Left lung (tissue), 10 donors: ENCODE measurements around the gene PTBP2. TPM values are rescaled to one million over a fixed set of nuclear protein-coding genes. Genes with fewer than 3 reads are reported as not detected.
"Not testable (repeated sequence)": the region's sequence is repeated elsewhere in the genome, so short reads cannot be mapped to it uniquely, and the experiment has no call there.

Experiments
- ATAC-seq: fragments of 200-7000 bp; cut with Tn5 transposase; one replicate; pipeline ENCODE4 v1.9.1; 2020; ENCODE audit warnings: moderate library complexity
- DNase-seq, 4 donors: peaks; one replicate each; pipeline ENCODE4 v3.0.0-alpha.2; 2013 to 2020
- H3K27ac ChIP-seq, 2 donors: fragments of 200-600 bp; sonication (generic) in 1 of 2; one replicate each; pipeline versions ENCODE4 v1.5.0 to v1.8.0; 2020 to 2021
- H3K27me3 ChIP-seq, 2 donors: fragments of 200-600 bp; sonication (generic) in 1 of 2; one replicate each; pipeline versions ENCODE4 v1.5.0 to v1.8.0; 2020 to 2021
- H3K36me3 ChIP-seq, 2 donors: fragments of 200-600 bp; sonication (generic) in 1 of 2; one replicate each; pipeline versions ENCODE4 v1.5.0 to v1.8.0; 2020 to 2021
- H3K4me1 ChIP-seq, 2 donors: fragments of 200-600 bp; one replicate each; pipeline ENCODE4 v1.8.0; 2021
- H3K4me3 ChIP-seq, 2 donors: fragments of 200-600 bp; sonication (generic) in 1 of 2; one replicate each; pipeline versions ENCODE4 v1.5.0 to v1.8.0; 2020 to 2021; ENCODE audit warnings: mild to moderate bottlenecking in 1 of 2
- H3K9me3 ChIP-seq, 2 donors: fragments of 200-600 bp; sonication (generic) in 1 of 2; one replicate each; pipeline versions ENCODE4 v1.5.0 to v1.8.0; 2020 to 2021
- CTCF ChIP-seq, 2 donors: fragments of 200-600 bp; sonication (generic) in 1 of 2; IDR thresholded peaks; one replicate each; pipeline versions ENCODE4 v1.5.0 to v1.8.0; 2021; ENCODE audit warnings: antibody characterized with exemption in 2 of 2
- intact Hi-C, 2 donors: fragments of 100-400 bp; cut with DNase I; formaldehyde crosslinking; loops; one replicate each; pipeline versions ENCODE4 v1.11.2 to v1.14.2; 2022
- polyA plus RNA-seq, 6 donors: library from polyadenylated mRNA; unstranded; fragments of 120-200 nt; gene quantifications; one replicate each; pipeline ENCODE4 v1.2.1, GENCODE V29; 2013; ENCODE audit not compliant: insufficient read length in 6 of 6
- total RNA-seq, 2 donors: library from RNA; stranded (reverse); fragmentation: NEBNext Ultra II Directional; extraction: Animal tissue kit (Norgen Biotek cat#: 25700); gene quantifications; one replicate each; pipeline ENCODE4 v1.2.1, GENCODE V29; 2021
- donor health status: DM: no; HTN: yes; CAD: no.
- donor health status: DM: no; HTN: no; CAD: no.

Gene PTBP2
- total and polyA plus RNA-seq, 8 donors: 12.7 to 83.9 (median 55.1) TPM

DNA sequence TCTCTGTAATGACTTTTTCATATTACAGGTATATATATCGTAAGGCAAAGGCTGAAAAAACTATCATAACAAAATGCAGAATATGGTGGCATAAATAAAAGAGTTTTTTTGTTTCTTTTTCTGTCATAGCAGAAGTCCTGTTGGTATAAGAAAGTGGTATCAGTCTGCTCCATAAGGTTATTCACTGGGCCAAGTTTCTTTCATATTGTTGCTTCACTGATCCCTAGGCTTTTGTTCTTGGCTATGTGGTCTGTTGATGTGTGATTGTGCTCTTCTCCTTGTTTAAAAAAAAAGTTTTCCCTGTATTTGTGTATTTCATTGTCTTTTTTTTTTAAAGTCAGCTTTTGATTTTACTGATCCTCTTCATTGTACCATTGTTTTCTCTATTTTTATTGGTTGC, 26.0 kb downstream of the PTBP2 start:
- no peak overlapping the region for H3K4me3 ChIP-seq
- no peak for TF ChIP-seq CTCF (IDR thresholded peaks at IDR 0.05)
- H3K27me3 ChIP-seq: no peaks in the 10 kb centered on the region
- H3K36me3 ChIP-seq: peaks cover 0 to 21% of the 10 kb centered on the region in 2 donors
- H3K4me1 ChIP-seq: peaks cover 0 to 25% of the 10 kb centered on the region in 2 donors
- ATAC-seq (no peak), DNase-seq (no peak)
- H3K9me3 ChIP-seq: no peaks in the 10 kb centered on the region
- intact Hi-C loops: no loop called here
- H3K27ac ChIP-seq: no peak overlapping the region

DNA sequence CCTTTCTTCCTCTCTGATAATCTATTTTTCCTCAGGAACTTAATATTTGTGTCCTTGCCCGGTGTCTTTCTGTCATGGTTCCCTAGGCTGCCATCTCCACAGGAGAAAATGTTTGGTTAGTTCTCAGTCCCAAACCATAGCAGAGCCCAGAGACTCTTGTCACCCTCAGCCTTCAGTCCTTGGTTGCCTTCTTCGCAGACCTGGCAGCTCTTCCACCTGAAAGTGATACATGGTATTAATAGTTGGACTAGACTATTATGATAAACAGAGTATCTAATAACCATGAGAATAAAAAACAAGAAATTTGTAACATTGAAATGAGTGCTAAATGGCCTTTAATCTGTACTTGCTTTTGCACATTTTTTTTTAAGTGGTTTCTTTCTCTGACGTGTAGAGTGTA, 26.5 kb downstream of the PTBP2 start:
- no peaks in the 10 kb centered on the region for H3K9me3 ChIP-seq
- intact Hi-C loops: no loop called here
- peaks cover 0 to 26% of the 10 kb centered on the region in 2 donors for H3K36me3 ChIP-seq
- no peak overlapping the region for H3K27ac ChIP-seq
- no peak for ATAC-seq
- H3K4me1 ChIP-seq: peaks cover 0 to 25% of the 10 kb centered on the region in 2 donors
- no peak for TF ChIP-seq CTCF (IDR thresholded peaks at IDR 0.05)
- no peak for DNase-seq
- no peaks in the 10 kb centered on the region for H3K27me3 ChIP-seq
- no peak overlapping the region for H3K4me3 ChIP-seq

DNA sequence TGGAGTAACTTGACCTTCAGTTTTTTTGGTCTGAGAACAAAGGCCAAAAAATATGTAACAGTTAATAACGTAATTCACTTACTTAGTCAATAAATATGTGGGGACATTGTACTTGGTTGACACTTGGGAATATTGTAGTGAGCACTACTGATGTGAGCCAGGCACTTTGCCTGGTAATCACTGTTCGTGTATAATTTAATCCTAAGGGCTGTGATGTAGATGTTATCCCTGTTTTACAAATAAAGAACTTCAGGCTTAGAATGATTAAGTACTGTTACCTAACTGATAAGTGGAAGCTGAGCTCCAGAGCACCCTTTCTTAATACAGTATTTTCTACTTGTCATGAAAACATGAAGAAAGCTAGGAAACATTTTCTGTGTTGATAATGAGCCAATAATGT, 28.0 kb downstream of the PTBP2 start:
- intact Hi-C loops: no loop called here
- H3K27me3 ChIP-seq: no peaks in the 10 kb centered on the region
- TF ChIP-seq CTCF (IDR thresholded peaks at IDR 0.05): no peak
- no peak overlapping the region for H3K27ac ChIP-seq
- H3K4me3 ChIP-seq: no peak overlapping the region
- ATAC-seq (no peak), DNase-seq (no peak)
- no peaks in the 10 kb centered on the region for H3K9me3 ChIP-seq
- H3K4me1 ChIP-seq: peaks cover 0 to 25% of the 10 kb centered on the region in 2 donors
- H3K36me3 ChIP-seq: peaks cover 0 to 42% of the 10 kb centered on the region in 2 donors

DNA sequence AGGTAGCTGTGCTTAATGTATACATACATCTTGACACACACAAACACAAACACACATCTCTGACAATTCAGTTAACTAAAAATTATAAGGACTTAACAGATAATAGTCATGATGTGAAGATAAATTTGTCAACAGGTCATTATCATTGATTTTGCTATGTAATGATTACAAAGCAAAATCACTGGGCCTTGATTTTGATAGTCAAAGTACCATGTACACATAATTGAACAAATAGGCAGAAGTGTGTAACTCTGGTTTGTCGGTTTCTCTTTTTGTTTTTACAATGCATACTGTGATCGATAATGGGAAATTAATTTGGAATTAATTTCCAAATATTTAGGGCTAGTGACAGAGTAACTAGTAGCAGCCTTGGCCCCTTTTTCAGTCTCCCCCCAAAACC, 30.8 kb downstream of the PTBP2 start:
- Histone ChIP-seq H3K4me1 (peaks cover 0 to 13% of the 10 kb centered on the region in 2 donors), H3K36me3 (peaks cover 0 to 52% of the 10 kb centered on the region in 2 donors)
- intact Hi-C loops: no loop called here

DNA sequence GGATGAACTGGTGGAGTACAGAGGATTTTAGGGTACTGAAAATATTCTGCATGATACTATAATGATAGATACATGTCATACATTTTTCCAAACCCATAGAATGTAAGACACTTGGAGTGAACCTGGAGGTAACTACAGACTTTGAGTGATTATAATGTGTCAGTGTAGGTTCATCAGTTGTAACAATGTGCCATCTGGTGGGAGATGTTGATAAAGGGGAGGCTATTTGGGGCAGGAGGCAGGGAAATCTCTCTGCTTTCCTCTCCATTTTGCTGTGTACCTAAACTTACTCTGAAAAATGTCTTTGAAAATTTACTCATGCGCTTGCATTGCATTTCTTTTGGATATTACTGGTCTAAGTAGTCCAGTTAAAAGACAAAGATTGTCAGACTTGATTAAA, 35.2 kb downstream of the PTBP2 start:
- Histone ChIP-seq H3K27me3 (no peaks in the 10 kb centered on the region), H3K27ac (no peak overlapping the region), H3K9me3 (no peaks in the 10 kb centered on the region), H3K4me3 (no peak overlapping the region), H3K36me3 (peaks cover 0 to 46% of the 10 kb centered on the region in 2 donors), H3K4me1 (no peaks in the 10 kb centered on the region)
- TF ChIP-seq CTCF (IDR thresholded peaks at IDR 0.05): no peak
- intact Hi-C loops: no loop called here
- no peak for ATAC-seq
- no peak for DNase-seq

More for the DNA sequence above, 30.8 kb downstream of the PTBP2 start:
- ATAC-seq (no peak), DNase-seq (no peak)
- Histone ChIP-seq H3K27ac (no peak overlapping the region), H3K27me3 (no peaks in the 10 kb centered on the region), H3K4me3 (no peak overlapping the region), H3K9me3 (no peaks in the 10 kb centered on the region)
- no peak for TF ChIP-seq CTCF (IDR thresholded peaks at IDR 0.05)

- H3K4me3 ChIP-seq, H3K9me3 ChIP-seq, H3K4me1 ChIP-seq, ATAC-seq, intact Hi-C loops, H3K36me3 ChIP-seq, H3K27me3 ChIP-seq, H3K27ac ChIP-seq: not testable (repeated sequence)
- DNase-seq: peak in 1 of 4 donors; percentile 65
These were observed 41.0 kb downstream of the PTBP2 start for GRCh38 chr1:96762586-96762985.
